Epithelial cell of proximal tubule (primary cell): Measurements from ENCODE around the gene FURIN. TPM values are rescaled to one million over a fixed set of nuclear protein-coding genes. Genes with fewer than 3 reads are reported as not detected.

ENCODE experiments used
- DNase-seq: peaks from one replicate; pipeline ENCODE4 v3.0.0-alpha.2; 2011; ENCODE audit warnings: low read depth
- H3K4me3 ChIP-seq: 2 replicates; pipeline ENCODE4 v1.5.1; 2011; ENCODE audit warnings: low read depth, mild to moderate bottlenecking, low read length
- total RNA-seq: library from RNA; depleted of rRNA; stranded (reverse); fragments of >200 nt; gene quantifications from 2 replicates; pipeline ENCODE4 v1.2.3, GENCODE V29; 2015
- TF ChIP-seq, protein P1 (sequence below): conservative IDR thresholded peaks from 2 replicates; pipeline ENCODE4 v1.5.1; 2012; ENCODE audit warnings: low read depth, mild to moderate bottlenecking, low read length

Gene FURIN
- total RNA-seq, 1 donor from 2014 or later = 91.0 TPM

DNA sequence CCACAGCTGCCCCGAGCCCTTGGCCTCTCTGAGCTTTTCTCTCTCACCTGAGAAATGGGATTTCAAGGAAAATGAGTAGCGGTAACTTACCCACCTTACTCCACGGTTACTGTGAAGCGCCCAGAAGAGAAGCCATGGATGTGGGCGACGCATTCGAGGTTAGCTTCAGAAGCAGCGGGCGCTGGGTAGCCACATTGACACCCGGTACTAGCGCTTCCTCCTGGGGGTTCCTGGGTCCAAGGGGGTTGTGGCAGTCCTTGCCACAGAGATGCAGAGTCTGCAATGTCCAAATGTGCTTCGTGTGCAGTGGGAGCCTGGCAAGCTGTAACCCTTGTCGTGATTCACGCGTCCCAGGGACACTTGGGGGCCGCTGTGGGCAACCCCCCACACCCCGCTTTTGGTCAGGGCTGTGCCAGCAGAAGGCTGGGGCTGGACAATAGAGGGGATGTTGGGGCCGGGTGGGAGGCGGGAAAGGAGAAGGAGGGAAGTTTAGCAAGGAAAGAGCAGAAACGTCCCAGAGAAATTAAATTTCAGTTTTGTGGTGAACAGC, 41.4 kb upstream of the FURIN start:
- no peak overlapping the region for H3K4me3 ChIP-seq
- TF ChIP-seq, protein P1, sequence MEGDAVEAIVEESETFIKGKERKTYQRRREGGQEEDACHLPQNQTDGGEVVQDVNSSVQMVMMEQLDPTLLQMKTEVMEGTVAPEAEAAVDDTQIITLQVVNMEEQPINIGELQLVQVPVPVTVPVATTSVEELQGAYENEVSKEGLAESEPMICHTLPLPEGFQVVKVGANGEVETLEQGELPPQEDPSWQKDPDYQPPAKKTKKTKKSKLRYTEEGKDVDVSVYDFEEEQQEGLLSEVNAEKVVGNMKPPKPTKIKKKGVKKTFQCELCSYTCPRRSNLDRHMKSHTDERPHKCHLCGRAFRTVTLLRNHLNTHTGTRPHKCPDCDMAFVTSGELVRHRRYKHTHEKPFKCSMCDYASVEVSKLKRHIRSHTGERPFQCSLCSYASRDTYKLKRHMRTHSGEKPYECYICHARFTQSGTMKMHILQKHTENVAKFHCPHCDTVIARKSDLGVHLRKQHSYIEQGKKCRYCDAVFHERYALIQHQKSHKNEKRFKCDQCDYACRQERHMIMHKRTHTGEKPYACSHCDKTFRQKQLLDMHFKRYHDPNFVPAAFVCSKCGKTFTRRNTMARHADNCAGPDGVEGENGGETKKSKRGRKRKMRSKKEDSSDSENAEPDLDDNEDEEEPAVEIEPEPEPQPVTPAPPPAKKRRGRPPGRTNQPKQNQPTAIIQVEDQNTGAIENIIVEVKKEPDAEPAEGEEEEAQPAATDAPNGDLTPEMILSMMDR = no peak
- no peak for DNase-seq

DNA sequence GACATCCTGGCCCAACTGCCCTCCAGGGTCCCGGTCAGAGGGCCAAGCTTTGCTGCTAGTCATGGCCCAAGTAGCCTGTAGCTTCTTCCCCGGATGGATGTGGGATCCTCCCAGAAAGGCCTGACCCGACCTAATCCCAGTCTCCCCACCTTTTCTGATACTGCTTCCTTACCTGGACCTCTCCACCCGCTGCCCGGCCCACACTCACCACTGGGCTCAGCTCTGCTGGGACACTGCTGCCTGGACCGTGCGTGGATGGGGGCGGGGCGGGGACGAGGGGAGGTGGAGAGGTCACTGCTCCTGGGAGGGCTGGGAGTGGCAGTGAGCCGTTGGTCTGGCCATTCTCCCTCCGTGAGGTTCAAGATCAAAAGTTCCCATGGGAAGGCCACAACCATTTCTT, 40.3 kb upstream of the FURIN start:
- H3K4me3 ChIP-seq = no peak overlapping the region
- TF ChIP-seq, protein P1 = no peak
- DNase-seq = no peak

DNA sequence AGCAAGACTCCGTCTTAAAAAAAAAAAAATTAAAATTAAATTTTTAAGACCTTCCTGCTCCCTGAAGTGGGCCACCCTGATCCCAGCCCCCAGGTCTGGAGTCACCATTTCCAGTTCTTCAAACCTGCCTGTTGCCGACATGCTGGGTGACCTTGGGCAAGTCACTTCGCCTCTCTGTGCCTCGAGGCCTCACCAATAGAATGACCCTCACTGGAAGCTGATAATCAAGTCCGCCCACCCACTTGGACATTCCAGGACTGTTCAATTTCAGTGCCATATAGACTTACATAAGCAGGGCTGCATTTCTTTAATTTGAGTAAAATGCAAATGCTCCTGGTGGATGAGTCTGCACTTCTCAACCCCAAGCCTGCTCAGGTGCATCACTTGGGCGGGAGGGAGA, 39.3 kb upstream of the FURIN start:
- TF ChIP-seq, protein P1 = no peak
- H3K4me3 ChIP-seq = no peak overlapping the region
- no peak for DNase-seq

DNA sequence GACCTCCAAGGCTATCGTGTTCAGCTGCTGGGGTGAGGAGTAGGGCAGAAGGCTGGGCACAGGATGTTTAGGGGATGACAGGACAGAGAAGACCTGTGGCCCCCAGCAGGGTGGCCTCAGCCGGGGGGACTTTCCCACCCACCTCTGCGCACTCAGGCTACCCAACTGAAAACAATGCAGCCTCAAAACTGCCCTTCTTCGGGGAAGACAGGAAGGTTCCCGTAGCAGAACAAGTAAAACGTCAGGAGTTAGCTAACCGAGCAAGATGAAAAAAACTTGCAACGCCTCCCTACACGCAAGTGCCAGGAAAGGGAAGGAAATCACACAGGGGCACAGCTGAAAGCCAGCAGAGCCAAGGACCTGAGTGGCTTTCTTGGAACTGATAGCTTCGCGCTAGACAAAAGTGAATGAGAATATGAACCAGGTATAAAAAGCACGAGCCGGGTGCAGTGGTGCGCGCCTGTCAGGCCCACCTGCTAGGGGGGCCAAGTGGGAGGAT, 38.4 kb upstream of the FURIN start:
- TF ChIP-seq, protein P1 = no peak
- no peak overlapping the region for H3K4me3 ChIP-seq
- no peak for DNase-seq

DNA sequence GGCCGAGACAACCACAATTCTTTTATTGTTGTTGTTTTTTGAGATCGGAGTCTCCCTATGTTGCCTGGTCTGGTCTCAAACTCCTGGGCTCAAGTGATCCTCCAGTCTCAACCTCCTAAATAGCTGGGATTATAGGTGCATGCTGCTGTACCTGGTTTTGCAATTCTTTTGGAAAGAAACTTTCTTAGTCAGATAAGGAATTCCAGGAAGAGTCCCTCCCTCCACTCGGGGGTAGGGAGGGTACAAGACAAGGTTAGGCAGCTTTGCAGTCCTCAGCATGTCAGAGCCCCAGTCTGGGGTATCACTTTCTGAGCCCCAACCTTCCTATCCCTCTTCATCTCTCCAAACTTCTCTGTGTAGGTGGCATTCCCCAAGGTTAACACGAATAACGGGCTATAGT, 33.8 kb upstream of the FURIN start:
- no peak for DNase-seq
- no peak overlapping the region for H3K4me3 ChIP-seq
- TF ChIP-seq, protein P1 = no peak

- no peak overlapping the region for H3K4me3 ChIP-seq
- DNase-seq = no peak
- TF ChIP-seq, protein P1 = no peak
Measured at GRCh38 chr15:90836296-90836871, 32.0 kb upstream of the FURIN start.

- TF ChIP-seq, protein P1 = no peak
- no peak overlapping the region for H3K4me3 ChIP-seq
- DNase-seq = no peak
Measured at GRCh38 chr15:90837094-90837493, 31.3 kb upstream of the FURIN start.
